T-helper 17 cell (primary cell): ENCODE results near the gene TMEM87B. TPM values are rescaled to one million over a fixed set of nuclear protein-coding genes. Genes with fewer than 3 reads are reported as not detected.

Experiments used
- ATAC-seq: fragments of 150-1000 bp; cut with Tn5 transposase; 2 replicates; pipeline ENCODE4 v1.10.0; 2021; ENCODE audit warnings: mild to moderate bottlenecking, moderate library complexity
- DNase-seq, 3 donors: peaks; one replicate each; pipeline versions ENCODE4 v3.0.0 to v3.0.0-alpha.2; 2020 to 2021
- H3K9me3 ChIP-seq: one replicate; pipeline ENCODE4 v1.7.0; 2013; ENCODE audit warnings: low read length, mild to moderate bottlenecking; ENCODE audit not compliant: control insufficient read depth, poor library complexity, severe bottlenecking
- H3K27ac Mint-ChIP-seq: one replicate; pipeline ENCODE4 v1.8.0; 2022; ENCODE audit warnings: mild to moderate bottlenecking, moderate library complexity, mixed read lengths
- H3K27me3 Mint-ChIP-seq: one replicate; pipeline ENCODE4 v1.8.0; 2022; ENCODE audit warnings: mixed read lengths
- H3K36me3 Mint-ChIP-seq: one replicate; pipeline ENCODE4 v1.8.0; 2022; ENCODE audit warnings: low read depth, mixed read lengths
- H3K4me1 Mint-ChIP-seq: one replicate; pipeline ENCODE4 v1.8.0; 2022; ENCODE audit warnings: mild to moderate bottlenecking, mixed read lengths
- H3K4me3 Mint-ChIP-seq: one replicate; pipeline ENCODE4 v1.8.0; 2022; ENCODE audit warnings: mild to moderate bottlenecking, moderate library complexity, mixed read lengths
- total RNA-seq, 4 donors: library from RNA in 2 of 4; stranded (reverse) in 2 of 4; gene quantifications; one replicate each; pipeline ENCODE4 v1.2.3 and lab custom pipeline; 2022 to 2026

Gene TMEM87B, protein sequence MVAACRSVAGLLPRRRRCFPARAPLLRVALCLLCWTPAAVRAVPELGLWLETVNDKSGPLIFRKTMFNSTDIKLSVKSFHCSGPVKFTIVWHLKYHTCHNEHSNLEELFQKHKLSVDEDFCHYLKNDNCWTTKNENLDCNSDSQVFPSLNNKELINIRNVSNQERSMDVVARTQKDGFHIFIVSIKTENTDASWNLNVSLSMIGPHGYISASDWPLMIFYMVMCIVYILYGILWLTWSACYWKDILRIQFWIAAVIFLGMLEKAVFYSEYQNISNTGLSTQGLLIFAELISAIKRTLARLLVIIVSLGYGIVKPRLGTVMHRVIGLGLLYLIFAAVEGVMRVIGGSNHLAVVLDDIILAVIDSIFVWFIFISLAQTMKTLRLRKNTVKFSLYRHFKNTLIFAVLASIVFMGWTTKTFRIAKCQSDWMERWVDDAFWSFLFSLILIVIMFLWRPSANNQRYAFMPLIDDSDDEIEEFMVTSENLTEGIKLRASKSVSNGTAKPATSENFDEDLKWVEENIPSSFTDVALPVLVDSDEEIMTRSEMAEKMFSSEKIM
- total RNA-seq (10 to 100 TPM; 16.3 to 23.1 TPM), total RNA-seq (lab: John Stamatoyannopoulos, UW) (54.8 to 58.0 reads per million in 2 donors)

DNA sequence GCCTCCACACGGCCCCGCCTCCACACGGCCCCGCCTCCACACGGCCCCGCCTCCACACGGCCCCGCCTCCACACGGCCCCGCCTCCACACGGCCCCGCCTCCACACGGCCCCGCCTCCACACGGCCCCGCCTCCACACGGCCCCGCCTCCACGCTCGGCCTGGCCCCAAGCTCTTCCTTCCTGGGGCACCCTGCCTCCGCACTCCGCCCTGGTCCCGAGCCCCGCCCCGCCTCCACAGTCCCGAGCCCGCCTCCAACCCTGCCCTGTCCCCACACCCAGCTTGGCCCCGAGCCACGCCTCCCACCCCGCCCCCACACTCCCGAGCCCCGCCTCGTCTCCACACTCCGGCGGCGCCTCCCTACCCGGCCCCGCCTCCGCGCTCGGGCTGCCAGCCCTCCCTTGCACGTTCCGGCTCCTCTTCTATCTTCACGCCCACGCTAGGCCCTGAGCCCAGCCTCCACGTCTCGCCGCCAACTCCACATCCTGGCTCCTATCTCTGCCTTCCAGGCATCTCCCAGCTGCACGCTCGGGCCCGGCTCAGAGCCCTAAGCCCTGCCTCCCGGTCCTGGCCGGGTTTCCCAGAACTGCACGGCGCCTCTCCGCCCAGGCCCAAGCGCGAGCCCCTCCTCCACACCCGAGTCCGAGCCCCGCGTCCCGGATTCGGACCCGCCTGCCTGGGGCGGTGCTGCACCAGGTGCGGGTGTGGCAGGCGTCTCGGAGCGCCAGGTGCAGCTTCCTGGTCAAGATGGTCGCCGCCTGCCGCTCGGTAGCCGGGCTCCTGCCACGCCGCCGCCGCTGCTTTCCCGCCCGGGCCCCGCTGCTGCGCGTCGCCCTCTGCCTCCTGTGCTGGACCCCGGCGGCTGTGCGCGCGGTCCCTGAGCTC, at the start of gene TMEM87B:
Gene TMEM87B (plus strand): TSS at position 423 of the 883 bp plus-strand sequence. CDS start 323 bp downstream, at position 746.
- Mint-ChIP-seq H3K36me3 (peaks cover 9% of the 10 kb centered on the region), H3K27me3 (no peaks in the 10 kb centered on the region), H3K27ac (peak within 1 kb of the TSS; percentile 92), H3K4me1 (peaks cover 30% of the 10 kb centered on the region), H3K4me3 (peak within 1 kb of the TSS; percentile 95)
- DNase-seq = peak; percentile 93 to 99 (median 99)
- ATAC-seq = peak; percentile 78
- no peaks in the 10 kb centered on the region for H3K9me3 ChIP-seq

DNA sequence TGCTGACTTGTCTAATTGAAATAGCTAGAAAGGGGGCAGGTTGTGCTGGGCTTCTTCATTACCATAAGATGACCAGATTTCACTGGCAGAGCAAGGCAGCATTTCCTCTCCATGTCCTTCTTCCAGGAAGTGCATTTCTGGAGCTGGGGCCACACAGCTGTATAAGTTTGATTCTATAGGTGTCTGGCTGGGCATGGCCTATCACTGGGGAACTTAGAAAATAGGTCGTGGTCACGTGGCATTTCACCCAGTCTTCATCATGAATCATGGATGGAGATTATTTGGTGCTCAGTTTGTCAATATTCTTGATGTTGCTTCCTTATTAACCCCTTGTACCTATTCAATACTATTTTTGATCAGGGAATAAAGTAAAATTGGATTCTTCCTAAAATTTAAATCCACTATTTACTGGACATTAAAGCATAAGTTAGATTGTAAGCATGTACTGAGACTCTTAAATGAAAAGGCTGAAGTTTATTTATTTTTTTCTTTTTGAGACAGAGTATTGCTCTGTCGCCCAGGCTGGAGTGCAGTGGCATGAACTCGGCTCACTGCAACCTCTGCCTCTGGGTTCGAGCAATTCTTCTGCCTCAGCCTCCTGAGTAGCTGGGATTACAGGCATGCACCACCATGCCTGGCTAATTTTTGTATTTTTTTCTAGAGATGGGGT, 49.5 kb upstream of the TMEM87B start:
- Mint-ChIP-seq H3K4me3 (no peak overlapping the region), H3K27ac (no peak overlapping the region), H3K36me3 (no peaks in the 10 kb centered on the region), H3K27me3 (no peaks in the 10 kb centered on the region), H3K4me1 (no peaks in the 10 kb centered on the region)
- H3K9me3 ChIP-seq = no peaks in the 10 kb centered on the region
- DNase-seq = no peak
- no peak for ATAC-seq

DNA sequence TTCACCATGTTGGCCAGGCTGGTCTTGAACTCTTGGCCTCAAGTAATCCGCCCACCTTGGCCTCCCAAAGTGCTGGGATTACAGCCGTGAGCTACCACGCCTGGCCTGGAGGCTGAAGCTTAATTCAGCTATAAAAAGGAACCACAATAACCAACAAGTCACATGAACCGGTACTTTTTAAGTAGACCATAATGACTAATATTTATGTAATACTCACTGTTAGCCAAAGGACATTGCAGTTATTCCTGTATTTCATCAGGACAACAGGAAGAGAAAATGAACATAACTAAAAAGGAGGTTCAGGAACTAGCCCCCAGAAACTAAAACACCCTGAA, 49.0 kb upstream of the TMEM87B start:
- no peaks in the 10 kb centered on the region for H3K36me3 Mint-ChIP-seq
- H3K4me1 Mint-ChIP-seq = no peaks in the 10 kb centered on the region
- no peak for ATAC-seq
- no peaks in the 10 kb centered on the region for H3K9me3 ChIP-seq
- no peak overlapping the region for H3K4me3 Mint-ChIP-seq
- no peak for DNase-seq
- no peaks in the 10 kb centered on the region for H3K27me3 Mint-ChIP-seq
- no peak overlapping the region for H3K27ac Mint-ChIP-seq

DNA sequence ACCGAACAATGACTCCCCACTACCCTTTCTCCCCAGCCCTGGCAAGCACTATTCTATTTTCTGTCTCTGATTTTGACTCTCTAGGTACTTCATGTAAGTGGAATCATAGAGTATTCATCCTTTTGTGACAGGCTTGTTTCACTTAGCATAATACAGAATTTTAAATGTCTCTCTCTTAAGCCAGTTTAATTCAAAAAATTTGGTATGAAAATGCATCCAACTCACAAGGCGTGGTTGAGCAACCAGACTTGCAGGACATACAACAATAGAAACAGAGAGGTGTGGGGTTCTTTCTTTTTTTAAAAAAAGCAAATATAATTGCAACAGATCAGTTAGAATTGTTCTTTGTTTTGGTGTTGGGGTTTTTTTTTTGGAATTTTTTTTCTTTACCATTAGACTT, 47.6 kb upstream of the TMEM87B start:
- no peaks in the 10 kb centered on the region for H3K27me3 Mint-ChIP-seq
- no peaks in the 10 kb centered on the region for H3K9me3 ChIP-seq
- H3K4me1 Mint-ChIP-seq = no peaks in the 10 kb centered on the region
- DNase-seq (no peak), ATAC-seq (no peak)
- H3K36me3 Mint-ChIP-seq = no peaks in the 10 kb centered on the region
- no peak overlapping the region for H3K27ac Mint-ChIP-seq
- no peak overlapping the region for H3K4me3 Mint-ChIP-seq

DNA sequence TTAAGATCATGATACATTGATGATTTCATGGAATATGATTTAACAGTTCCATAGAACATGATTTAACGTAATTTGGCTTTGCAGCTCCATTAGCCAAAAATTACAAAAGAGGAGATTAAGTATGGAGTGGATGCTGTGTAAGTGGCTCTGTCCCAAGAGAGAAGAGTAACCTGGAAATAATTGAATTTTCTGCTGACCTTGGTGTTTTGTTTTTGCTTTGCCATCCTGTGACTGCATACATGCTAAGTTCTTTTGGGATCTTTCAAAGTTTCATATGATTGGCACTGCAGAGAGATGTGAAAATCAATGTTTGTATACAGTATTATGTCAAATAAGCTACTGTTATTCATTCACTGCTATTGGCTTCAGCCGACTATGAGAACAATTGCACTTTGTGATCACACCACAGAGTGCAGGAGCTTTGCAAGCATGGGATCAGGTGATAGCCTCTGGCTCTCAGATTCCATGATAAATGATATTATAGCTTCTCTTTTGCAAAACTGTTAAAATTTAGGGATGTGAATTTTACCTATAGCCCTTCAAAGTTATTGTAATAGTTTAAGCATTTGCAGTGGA, 46.1 kb upstream of the TMEM87B start:
- ATAC-seq (no peak), DNase-seq (no peak)
- H3K4me1 Mint-ChIP-seq = no peaks in the 10 kb centered on the region
- no peak overlapping the region for H3K27ac Mint-ChIP-seq
- no peak overlapping the region for H3K4me3 Mint-ChIP-seq
- no peaks in the 10 kb centered on the region for H3K36me3 Mint-ChIP-seq
- H3K27me3 Mint-ChIP-seq = no peaks in the 10 kb centered on the region
- H3K9me3 ChIP-seq = no peaks in the 10 kb centered on the region

DNA sequence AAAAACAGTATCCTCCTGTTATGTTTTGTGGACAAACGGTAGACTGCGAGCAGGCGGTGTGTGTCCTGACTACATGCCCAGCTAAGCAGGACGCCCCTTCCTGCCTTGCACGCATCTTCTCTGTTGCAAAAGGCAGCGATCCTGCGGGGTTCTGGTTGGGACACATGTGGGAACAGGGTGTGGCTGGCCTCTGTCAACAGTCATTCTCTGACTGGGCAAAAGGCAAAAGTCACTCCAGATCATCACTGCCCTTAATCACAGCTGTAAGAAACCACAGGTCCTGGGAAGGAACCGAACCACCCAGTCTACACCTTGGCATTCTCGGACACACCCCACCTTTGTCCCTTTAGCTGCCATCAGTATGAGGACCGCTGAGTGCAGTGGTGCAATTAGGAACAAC, 44.3 kb upstream of the TMEM87B start:
- no peak for DNase-seq
- ATAC-seq = no peak

DNA sequence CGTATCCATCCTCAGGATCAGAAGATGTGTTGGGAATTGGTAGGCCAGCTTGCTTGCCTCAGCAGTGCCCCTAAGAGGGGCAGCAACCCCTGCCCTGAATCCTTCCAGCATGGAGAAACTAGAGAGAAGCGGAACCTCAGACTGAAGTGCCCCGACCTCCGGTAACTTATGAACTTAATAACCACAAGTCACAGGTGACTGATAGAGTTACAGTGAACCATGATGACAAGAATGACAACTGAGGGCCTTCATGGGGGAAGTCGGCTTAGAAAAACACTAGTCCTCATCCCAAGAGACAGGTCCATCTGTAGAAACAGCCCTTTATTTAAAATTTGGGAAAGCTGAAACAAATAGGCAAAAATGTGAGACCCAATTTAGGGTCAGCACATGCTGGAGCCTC, 42.5 kb upstream of the TMEM87B start:
- no peak for ATAC-seq

More for the DNA sequence above, 44.3 kb upstream of the TMEM87B start:
- Mint-ChIP-seq H3K4me3 (no peak overlapping the region), H3K27me3 (peaks cover 2% of the 10 kb centered on the region), H3K27ac (no peak overlapping the region), H3K4me1 (no peaks in the 10 kb centered on the region), H3K36me3 (no peaks in the 10 kb centered on the region)
- H3K9me3 ChIP-seq = no peaks in the 10 kb centered on the region

DNA sequence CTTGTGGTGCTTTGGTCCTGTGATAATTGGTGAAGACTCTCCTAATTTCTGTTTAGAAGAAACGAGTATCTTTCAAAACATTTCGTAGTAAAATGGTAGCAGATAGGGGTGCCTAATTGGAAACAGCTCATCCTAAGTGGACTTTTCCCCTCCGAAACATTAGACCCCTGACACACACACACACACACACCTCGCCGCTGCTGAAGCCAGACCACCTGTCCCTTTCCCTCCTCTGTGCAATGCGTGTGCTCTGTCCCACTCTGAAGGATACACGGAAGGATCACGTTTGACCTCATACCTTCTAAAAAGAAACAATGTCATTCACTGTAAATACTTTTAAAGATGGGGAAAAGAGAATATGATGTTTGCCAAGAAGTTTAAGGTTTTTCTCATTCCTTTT, 36.2 kb upstream of the TMEM87B start:
- H3K27ac Mint-ChIP-seq = no peak overlapping the region
- no peak overlapping the region for H3K4me3 Mint-ChIP-seq
- no peaks in the 10 kb centered on the region for H3K4me1 Mint-ChIP-seq
- no peak for ATAC-seq
- H3K9me3 ChIP-seq = no peaks in the 10 kb centered on the region
- peaks cover 59% of the 10 kb centered on the region for H3K27me3 Mint-ChIP-seq
- H3K36me3 Mint-ChIP-seq = peaks cover 5% of the 10 kb centered on the region
- no peak for DNase-seq

More for the DNA sequence above, 42.5 kb upstream of the TMEM87B start:
- H3K27ac Mint-ChIP-seq = no peak overlapping the region
- H3K4me3 Mint-ChIP-seq = no peak overlapping the region
- H3K36me3 Mint-ChIP-seq = no peaks in the 10 kb centered on the region
- no peaks in the 10 kb centered on the region for H3K4me1 Mint-ChIP-seq
- no peaks in the 10 kb centered on the region for H3K9me3 ChIP-seq
- DNase-seq = no peak
- H3K27me3 Mint-ChIP-seq = peaks cover 18% of the 10 kb centered on the region

DNA sequence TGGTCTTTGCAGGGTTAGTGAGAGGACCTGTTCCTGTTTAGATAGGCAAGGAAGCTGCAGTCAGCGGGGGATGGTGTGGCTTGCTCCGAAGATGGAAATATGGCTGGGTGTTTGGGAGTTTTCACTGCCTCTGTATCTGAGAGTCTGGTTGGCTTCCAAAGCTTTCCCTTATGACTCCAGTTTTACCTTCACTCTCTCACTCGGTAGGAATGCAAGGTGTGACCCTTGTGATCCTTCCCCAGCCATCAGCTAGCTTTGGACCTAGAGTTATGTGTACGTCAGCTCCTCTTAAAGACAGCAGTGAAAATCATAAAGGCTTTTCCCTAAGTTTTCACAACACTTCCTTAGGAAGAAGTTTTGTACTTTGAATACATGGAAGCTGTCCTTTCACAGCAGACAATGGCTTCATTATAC, 35.5 kb upstream of the TMEM87B start:
- Mint-ChIP-seq H3K27me3 (peaks cover 59% of the 10 kb centered on the region), H3K4me1 (no peaks in the 10 kb centered on the region), H3K4me3 (no peak overlapping the region), H3K36me3 (peaks cover 5% of the 10 kb centered on the region), H3K27ac (no peak overlapping the region)
- ATAC-seq = no peak
- H3K9me3 ChIP-seq = no peaks in the 10 kb centered on the region
- DNase-seq = no peak

DNA sequence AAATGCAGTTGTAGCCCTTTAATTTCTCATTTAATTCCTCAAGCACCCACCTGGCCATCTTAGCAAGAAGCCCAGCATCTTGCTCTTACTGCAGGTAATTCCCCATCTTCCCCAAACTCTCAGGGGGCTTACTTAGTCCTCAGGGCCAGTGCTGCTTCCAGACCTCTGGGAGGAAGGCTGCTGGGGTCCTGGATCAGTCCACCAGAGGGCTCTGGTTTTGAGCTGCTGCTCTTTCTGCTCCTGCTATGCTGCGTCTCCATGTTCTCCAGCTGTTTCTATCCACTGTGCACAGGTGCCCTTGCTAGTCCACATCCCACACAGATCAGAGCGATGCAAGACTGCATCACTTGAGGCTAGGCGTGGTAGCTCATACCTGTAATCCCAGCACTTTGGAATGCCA, 34.5 kb upstream of the TMEM87B start:
- no peak for DNase-seq
- ATAC-seq = no peak
- no peaks in the 10 kb centered on the region for H3K9me3 ChIP-seq
- Mint-ChIP-seq H3K27ac (no peak overlapping the region), H3K4me3 (no peak overlapping the region), H3K27me3 (peaks cover 59% of the 10 kb centered on the region), H3K4me1 (no peaks in the 10 kb centered on the region), H3K36me3 (peaks cover 5% of the 10 kb centered on the region)

DNA sequence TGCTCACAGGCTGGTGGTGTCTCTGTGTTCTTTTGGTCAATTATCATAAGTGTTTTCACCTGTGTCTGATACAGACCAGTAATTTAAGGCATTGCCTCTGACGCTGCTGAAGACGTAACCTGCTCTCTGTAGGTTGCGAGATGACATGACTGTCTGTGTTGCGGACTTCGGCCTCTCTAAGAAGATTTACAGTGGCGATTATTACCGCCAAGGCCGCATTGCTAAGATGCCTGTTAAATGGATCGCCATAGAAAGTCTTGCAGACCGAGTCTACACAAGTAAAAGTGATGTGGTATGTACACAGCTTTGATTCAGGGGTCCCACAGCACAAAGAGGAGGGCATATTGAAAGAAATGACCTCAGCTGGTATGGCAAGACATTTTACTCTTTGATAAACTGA, 33.8 kb upstream of the TMEM87B start:
- no peak overlapping the region for H3K27ac Mint-ChIP-seq
- no peak overlapping the region for H3K4me3 Mint-ChIP-seq
- H3K27me3 Mint-ChIP-seq = peaks cover 52% of the 10 kb centered on the region
- H3K9me3 ChIP-seq = no peaks in the 10 kb centered on the region
- ATAC-seq (no peak), DNase-seq (no peak)
- H3K36me3 Mint-ChIP-seq = peaks cover 5% of the 10 kb centered on the region
- H3K4me1 Mint-ChIP-seq = no peaks in the 10 kb centered on the region

DNA sequence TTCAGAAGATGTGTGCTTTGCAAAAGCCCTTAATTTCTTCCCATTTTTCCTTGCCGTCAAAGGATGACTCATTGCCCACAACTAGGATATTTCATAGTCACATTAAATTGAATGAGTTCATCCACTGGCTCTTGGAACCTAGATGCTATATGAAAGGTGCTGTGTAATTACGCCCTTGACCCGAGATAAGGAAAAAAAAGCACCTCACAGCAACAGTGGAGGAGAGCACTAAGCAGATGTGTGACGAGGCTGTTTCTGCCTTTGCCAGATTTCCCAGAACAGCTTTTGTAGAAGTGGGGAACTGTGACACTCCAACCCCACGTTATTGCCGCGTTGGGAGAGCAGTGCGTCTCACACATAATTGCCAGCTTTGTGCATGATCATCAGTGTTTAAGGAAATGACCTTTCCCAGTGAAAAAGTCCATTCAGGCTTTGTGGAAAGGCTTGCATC, 33.3 kb upstream of the TMEM87B start:
- H3K4me3 Mint-ChIP-seq = no peak overlapping the region
- peaks cover 5% of the 10 kb centered on the region for H3K36me3 Mint-ChIP-seq
- H3K9me3 ChIP-seq = no peaks in the 10 kb centered on the region
- ATAC-seq = no peak
- DNase-seq = no peak
- H3K27ac Mint-ChIP-seq = no peak overlapping the region
- H3K4me1 Mint-ChIP-seq = no peaks in the 10 kb centered on the region
- H3K27me3 Mint-ChIP-seq = peaks cover 47% of the 10 kb centered on the region
